ENCODE data around the gene HECW1. TPM values are rescaled to one million over a fixed set of nuclear protein-coding genes. Genes with fewer than 3 reads are reported as not detected.
"Not testable (repeated sequence)": the region's sequence is repeated elsewhere in the genome, so short reads cannot be mapped to it uniquely, and the experiment has no call there.

Gene HECW1
- polyA plus RNA-seq, 10 donors: 0.03 to 2.1 (median 0.19) TPM

DNA sequence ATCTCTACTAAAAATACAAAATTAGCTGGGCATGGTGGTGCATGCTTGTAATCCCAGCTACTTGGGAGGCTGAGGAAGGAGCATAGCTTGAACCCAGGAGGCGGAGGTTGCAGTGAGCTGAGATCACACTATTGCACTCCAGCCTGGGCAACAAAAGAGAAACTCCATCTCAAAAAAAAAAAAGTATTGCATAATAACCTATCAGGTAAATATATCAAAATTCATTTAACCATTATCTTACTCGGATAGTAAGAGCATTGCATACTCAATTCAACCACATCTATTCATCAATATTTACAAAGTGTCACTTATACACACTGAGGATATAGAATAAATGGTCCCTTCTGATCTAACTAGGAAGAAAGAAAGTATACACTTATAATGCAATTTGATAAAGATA is 461.4 kb downstream of the HECW1 start:
- not testable (repeated sequence) for DNase-seq

DNA sequence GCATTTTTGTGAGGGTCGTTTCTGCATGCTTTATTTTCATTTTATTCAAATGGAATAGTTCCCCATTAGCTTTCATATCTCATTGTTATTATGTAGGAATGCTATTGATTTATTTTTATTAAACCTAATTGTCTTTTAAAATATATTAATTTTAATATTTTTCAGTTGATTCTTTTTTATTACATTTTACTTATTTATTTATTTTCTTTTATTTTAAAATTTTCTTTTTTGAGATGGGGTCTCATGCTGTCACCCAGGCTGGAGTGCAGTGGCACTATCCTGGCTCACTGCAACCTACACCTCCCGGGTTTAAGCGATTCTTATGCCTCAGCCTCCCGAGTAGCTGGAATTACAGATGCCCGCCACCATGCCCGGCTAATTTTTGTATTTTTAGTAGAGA is 463.1 kb downstream of the HECW1 start:
- no peak for DNase-seq

DNA sequence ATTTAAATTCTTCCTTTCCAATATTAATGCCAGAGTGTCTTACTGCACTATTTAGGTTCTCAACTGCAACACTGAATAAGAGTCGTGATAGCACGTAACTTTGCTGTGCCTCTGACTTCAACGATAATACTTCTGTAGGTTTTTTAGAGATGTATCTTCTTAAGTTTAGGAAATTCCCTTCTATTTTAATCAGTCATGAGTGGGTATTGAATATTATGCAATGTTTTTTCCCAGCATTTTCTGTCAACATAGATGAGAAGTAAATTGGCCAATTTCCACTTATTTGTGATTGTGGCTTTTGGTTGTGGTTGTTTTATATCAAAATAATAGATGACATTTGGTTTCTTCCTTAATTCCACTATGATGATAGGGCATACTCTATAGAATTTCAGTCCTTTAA is 463.8 kb downstream of the HECW1 start:
- DNase-seq: no peak

DNA sequence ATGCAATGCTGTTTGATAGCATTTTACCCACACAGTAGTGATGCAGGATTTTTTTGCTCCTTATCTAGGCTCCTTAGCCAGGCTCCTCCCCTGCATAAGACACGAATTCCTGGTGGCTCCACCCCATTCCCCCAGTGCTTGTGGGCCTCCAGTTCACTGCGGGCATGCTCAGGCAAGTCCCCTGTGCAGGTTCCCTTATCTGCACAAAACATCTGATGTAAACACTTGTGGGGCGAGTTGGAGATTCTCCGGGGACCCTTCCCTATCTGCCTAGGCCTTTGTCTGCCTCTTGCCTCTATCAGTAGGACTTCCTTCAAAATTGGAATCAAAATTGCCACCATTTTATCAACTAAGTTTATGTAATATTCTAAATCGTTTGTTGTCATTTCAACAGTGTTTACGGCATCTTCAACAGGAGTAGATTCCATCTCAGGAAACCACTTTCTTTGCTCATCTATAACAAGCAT is 465.1 kb downstream of the HECW1 start:
- DNase-seq: no peak

DNA sequence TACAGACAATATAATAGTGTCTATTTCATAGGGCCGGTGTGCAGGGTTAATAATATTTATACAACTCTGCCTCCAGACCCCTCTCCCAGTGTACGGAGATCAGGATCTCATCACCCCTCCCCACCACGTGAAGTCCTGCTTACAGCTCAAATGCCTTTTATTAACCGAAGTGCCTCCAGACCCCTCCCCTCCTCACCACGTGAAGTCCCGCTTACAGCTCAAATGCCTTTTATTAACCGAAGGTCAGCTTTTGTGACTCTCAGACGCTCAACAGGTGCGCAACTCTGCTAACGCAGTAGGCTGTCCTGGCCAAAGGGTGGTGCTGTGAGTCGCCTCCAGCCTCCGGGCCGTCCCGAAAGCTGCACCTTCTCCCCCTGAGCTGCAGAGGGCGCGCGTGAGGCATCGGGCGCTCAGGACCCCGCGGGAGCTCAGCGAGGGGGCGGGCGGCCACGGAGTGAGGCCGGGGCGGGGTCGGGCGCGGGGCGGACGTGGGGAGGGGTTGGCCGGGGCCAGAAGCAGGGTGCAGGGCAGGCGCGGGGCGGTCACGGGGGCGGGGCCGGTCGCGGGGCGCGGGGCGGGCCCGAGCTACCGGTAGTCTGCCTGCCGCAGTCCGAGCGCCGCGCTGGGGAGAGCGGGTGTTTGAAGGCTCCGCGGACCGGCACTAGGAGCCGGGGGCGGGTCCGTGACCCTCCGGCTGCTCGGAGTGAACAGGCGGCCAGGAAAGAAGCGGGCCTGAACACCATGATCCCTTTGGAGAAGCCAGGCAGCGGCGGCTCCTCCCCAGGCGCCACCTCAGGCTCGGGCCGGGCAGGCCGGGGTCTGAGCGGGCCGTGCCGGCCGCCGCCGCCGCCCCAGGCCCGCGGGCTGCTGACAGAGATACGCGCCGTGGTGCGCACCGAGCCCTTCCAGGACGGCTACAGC is 470.3 kb downstream of the HECW1 start, which contains the start of gene STK17A:
Gene STK17A (plus strand): TSS at position 606 of the 921 bp plus-strand sequence. CDS start 136 bp downstream, at position 742.
- peak; percentile 91 to 95 (median 94) for DNase-seq

DNA sequence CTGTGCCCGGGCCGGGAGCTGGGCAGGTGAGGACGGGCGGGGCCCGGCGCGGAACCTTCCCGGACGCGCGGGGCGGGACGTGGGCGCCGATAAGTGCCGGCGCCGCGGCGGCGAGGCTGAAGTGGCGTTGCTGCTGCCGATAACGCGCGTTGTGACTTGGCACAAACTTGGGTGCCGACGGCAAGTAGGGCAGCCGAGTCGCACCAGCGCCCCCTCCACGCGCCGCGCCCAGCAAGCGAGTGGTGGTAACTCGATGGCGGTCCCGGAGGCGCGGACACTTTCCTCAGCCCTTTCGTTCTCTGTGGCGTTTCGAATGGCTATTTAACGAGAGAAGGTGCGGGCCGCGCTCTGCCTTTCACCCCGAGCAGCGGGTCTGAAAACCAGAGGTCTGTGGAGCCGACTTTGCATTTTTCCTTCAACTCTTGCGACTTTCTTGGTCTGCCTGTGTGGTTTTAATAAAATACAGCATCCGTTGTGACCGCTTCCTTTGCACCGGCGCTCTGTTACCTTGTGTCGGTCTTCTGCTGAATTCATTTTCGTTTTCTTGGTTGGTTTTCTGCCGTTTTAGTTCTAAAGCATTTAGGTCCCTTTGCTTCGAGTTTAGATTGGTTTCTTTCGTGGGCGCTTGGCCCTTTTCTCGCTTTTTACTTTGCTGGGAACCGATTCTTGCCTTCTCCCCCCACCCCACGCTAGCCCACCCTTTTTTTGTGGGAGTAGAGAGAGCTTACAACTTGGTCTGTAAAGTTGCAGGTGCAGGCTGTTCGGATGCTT is 471.2 kb downstream of the HECW1 start:
- peak; percentile 41 to 86 (median 58) for DNase-seq

DNA sequence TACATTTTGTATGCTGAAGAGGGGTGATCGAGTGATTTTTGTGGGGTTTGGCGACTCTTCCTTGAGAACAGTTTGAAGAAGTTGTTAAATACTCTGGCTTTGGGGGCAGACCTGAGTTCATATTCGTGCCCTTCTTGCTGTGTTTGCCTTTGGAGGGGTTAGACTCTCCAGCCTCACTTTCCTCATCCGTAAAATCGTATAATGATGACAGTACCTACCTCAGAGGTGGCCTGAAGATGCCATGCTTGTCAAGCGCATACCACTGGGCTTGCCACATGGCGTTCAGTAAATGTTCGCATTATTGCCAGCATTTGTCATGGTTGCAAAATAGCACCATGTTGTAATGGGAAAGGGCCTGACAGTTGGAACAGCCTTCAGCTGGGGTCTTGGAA is 471.7 kb downstream of the HECW1 start:
- peak; percentile 22 to 36 (median 29) for DNase-seq

DNA sequence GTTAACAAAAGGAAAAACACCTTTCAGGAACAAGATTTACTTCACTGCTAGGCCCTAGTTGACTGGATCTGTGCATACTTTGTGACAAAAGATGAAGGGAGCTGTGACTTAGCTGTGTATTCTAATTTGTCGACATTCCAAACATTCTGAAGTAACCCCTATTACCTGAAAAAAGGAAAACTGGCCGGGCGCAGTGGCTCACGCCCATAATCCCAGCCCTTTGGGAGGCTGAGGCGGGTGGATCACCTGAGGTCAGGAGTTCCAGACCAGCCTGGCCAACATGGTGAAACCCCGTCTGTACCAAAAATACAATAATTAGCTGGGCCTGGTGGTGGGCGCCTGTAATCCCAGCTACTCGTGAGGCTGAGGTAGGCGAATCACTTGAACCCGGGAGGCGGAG is 472.3 kb downstream of the HECW1 start:
- DNase-seq: not testable (repeated sequence)

DNA sequence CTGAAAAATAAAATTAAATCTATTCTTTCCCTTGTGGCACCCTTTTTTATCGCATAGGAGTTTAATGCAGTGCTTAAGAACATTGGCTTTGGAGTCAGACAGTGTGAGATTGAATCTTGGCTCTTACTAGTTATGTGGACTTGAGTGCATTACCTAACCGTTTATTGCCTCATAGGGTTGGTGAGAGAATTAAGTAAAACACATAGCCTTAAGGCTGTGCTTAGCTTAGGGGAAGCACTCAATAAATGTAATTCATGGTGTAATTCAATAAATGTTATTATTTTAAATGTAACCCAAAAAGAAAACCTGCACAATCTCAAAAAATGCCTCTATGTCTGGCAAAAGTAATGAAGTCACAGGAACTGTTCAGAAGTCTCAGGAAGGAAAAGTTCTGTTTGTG is 473.1 kb downstream of the HECW1 start:
- DNase-seq: no peak

DNA sequence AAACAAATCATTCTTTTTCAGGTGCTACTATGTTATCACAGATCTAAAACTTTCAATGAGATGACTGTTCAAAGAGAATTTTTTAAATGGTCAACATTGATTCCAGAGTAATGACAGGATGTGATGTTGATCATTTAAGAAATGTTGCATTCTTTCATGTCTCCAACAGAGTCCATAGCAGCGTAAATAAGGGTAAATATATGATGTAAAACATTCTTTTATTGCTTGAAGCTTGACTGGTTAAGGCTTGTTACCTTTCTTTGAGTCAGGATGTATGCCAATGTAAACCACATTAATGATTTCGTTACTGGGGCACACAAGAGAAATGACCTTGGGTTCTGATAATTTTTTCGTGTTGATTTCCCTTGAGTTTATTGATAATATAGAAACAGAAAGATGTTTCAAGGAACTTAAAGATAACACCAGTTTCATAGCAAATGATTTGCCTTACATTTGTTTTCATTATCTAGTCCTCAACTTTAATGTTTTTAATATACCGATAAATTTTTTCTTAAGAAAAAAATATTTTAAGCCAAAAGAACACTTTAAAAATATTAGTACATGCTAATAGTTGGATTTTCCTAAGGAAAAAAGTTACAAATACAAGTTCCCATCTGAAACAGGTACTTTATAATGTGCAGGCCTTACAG is 473.9 kb downstream of the HECW1 start:
- DNase-seq: no peak

DNA sequence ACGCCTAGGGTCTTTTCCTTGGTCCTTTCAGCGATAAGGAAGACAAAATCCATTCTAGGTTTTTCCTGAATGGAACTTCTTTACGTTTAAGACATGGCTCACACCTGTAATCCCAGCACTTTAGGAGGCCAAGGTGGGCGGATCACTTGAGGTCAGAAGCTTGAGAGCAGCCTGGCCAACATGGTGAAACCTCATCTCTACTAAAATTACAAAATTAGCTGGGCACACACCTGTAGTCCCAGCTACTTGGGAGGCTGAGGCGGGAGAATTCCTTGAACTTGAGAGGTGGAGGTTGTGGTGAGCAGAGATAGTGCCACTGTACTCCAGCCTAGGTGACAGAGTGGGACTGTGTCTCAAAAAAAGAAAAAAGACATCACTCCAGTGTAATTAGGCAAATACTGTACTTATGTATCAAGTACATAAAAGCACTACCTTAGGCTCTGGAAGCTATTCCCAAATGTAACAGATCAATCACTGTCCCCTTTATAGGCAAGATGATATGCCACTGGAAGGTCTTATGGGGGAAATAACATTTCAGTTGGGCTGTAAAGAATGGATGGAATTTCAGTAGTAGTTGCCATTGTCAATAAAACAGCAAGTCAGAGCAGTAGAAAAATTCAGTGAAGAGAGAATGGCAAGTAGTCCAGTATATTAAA is 476.2 kb downstream of the HECW1 start:
- DNase-seq: no peak

DNA sequence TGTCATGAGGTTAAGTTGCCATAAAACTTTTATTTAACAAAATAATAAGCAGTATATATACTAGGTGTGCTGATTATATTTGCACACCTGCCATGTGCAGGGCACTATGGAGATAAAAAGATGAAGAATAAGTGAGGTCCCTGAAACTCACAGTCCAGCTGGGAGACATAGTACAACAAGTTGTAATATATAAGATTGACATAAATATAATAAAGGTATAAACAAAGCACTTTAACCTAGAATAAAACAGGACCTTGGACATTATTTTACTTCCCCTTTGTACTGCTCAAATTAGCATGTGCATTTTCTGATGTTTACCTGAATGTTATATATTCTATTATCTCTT is 476.7 kb downstream of the HECW1 start:
- DNase-seq: no peak

DNA sequence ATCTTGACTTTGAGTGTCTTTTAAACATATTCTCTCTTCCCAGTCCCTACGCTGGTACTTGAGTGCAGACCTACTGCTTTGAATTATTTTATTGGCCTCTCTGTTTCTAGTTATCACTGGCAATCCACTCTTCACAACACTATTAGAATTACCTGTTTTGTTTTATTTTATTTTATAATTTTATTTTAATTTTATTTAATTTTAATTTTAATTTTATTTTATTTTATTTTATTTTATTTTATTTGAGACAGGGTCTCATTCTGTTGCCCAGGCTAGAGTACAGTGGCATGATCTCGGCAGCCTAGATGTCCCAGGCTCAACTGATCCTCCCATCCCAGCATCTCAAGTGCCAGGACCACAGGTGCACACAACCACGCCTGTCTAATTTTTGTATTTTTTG is 477.3 kb downstream of the HECW1 start:
- DNase-seq: no peak

DNA sequence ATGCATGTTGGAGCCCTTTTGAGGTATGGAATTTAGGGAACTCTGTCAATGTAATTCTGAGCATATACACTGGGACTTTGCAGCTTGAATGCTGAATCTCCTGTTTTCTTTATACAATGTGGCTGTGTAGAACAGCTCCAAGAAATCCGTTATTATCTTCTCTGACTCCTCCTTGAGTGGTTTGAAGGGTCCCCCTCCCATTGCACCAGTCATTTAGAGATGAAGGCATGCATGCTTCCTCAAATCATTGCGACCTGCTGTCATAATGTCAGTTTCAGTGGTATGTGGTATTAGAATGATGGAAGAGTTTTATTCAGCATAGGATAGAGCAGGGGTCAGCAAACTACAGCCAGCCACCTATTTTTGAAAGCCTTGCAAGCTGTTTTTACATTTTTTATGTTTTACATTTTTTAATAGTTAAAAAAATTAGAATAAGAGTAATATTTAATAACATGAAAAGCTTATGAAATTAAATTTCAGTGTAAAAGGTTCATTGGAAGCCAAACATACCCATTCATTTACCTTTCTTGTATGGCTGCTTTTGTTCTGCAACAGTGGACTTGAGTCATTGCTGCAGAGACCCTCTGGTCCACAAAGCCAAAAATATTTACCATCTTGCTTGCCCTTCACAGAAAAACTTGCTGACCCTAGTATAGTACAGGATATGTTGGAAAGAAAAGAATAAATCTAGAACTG is 478.6 kb downstream of the HECW1 start:
- DNase-seq: no peak

DNA sequence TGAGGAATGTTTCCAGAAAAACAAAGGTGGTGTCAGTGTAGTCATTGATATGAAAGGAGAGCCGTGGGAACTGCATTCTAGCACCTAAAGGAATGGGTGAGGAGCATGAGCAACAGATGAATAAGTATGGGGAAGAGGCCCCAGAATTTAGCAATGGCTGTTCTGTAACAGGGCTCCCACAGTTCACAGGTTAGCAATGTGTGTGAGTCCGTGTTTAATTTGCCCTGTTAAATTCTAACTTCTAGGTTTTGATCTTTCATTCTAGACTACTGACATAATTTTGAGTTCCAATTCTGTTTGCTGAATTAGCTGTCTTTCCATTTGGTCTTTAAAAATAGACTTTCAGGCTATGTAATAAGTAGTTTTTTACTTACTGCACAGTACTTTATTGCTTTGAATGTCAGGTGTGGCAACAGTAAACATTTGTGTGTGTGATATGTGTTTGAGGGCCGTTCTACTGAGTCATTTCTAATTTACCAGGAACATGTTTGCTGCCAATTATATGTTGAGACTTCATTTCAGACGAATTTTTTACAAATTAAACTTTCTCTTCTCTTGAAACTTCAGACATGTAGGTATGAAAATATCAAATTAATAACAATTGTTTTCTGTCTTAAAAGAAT is 479.2 kb downstream of the HECW1 start:
- DNase-seq: no peak

DNA sequence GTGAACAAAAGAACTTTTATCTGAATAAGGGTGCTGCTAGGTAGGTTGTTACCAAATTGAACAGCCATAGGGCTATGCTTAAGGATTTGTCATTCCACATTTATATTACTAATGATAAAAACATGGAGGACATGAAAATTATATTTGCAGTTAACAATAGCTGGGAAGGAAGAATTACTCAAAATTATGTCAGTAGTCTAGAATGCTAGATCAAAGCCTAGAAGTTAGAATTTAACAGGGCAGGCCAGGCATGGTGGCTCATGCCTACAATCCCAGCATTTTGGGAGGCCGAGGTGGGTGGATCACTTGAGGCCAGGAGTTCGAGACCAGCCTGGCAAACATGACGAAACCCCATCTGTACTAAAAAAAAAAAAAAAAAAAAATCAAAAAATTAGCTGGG is 479.9 kb downstream of the HECW1 start:
- no peak for DNase-seq

DNA sequence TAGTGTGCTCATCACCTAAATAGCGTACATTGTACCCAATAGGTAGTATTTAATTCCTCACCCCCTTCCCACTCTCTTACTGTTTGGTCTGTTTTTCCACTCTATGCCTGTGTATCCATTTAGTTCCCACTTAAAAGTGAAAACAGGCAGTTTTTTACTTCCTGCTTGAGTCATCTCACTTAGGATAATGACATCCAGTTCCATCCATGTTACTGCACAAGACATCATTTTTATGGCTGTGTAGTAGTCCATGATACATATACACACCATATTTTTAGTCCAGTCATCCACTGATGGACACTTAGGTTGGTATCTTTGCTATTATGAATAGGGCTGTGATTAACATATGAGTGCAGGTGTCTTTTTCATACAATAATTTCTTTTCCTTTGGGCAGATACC is 480.6 kb downstream of the HECW1 start:
- DNase-seq: no peak

DNA sequence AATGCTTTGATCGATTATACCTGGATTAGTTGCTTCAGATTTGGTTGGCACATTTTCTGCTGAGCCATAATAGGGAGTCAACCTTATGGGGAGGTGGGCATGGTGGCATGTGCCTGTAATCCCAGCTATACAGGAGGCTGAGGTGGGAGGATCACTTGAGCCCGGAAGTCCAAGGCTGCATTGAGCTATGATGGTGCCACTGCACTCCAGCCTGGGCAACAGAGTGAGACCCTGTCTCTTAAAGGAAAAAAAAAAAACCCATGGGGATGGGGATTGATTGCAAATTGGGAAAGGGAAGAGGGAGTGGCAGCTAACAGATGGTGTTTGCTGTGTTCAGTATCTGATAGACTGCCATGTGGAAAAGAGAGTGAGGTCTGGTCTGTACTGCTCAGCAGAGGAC is 481.6 kb downstream of the HECW1 start:
- DNase-seq: no peak

DNA sequence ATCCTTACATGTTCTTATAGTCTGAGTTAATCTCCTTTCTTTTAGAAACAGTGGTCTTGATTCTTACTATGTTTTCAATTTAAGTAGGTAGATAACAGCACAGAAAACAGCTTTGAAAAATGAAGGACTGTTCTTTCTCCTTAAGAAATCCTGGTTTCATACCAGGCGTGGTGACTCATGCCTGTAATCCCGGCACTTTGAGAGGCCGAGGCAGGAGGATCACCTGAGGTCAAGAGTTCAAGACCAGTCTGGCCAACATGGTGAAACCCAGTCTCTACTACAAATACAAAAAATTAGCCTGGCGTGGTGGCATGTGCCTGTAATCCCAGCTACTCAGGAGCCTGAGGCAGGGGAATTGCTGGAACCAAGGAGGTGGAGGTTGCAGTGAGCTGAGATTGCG is 484.0 kb downstream of the HECW1 start:
- not testable (repeated sequence) for DNase-seq

DNA sequence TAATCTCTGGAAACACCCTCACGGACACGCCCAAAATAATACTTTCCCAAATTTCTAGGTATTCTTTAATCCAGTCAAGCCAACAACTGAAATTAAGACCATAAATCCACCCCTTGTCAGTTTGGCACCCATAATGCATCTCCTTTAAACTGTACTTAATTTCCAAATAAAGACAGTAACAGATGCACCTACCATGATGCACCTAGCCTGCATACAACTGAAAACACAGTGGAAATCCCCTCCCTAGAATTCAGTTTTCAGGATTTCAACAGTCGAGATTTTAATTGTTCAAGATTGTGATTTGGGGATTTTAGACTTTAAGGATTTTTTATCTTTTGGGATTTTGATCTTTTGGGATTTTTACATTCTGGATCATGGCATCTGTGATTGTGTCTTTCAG is 487.6 kb downstream of the HECW1 start:
- no peak for DNase-seq

DNA sequence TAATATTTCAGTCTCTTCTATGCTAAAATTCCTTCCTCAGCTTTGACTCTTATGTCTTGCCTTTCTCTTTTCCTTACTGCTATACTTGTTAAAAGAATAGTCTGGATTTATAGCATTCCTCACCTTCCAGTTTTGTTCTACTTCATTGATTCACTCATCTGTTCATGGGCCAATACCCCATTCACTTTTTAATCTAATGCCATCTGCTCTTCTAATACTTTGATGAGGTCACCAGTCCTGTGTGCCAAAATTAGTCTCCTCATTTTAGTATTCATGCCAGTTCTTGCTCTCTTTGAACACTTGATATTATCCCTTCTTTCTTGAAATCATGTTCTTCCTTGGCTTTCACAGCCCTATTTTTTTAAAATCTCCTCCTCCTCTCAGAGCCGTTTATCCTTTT is 489.8 kb downstream of the HECW1 start:
- DNase-seq: no peak

All from muscle of back (tissue), 11 donors.